Measurements from ENCODE around the gene ZNF385B. TPM values are rescaled to one million over a fixed set of nuclear protein-coding genes. Genes with fewer than 3 reads are reported as not detected.

ZNF385B gene
- total RNA-seq, 1 experiment from 2014 or later = 0.77 TPM

GRCh38 chr2:179574061-179574519 is 287.3 kb downstream of the ZNF385B start:
- no peak for TF ChIP-seq CTCF (IDR thresholded peaks at IDR 0.05; ENCODE audit: insufficient read depth in 1 of 2, low read depth in 1 of 2, low read length in 1 of 2, severe bottlenecking in 1 of 2, unreplicated experiment in 1 of 2)
- peaks cover 27% of the 10 kb centered on the region for H3K4me1 ChIP-seq
- BruUV-seq (replicated peaks) = no TSS peak
- no peaks in the 10 kb centered on the region for H3K27me3 Mint-ChIP-seq (ENCODE audit: insufficient read depth, unreplicated experiment)
- peak overlapping the region; percentile 27 for H3K4me3 Mint-ChIP-seq (ENCODE audit: unreplicated experiment)
- peak overlapping the region; percentile 51 for H3K27ac Mint-ChIP-seq (ENCODE audit: unreplicated experiment)
- CTCF ChIA-PET = no interaction called here
- no peak overlapping the region for H3K4me3 ChIP-seq (ENCODE audit: low read depth, low read length)
- H3K36me3 Mint-ChIP-seq (ENCODE audit: insufficient read depth, unreplicated experiment) = no peaks in the 10 kb centered on the region
- H3K9me3 Mint-ChIP-seq (ENCODE audit: unreplicated experiment) = no peaks in the 10 kb centered on the region
- H3K4me1 Mint-ChIP-seq (ENCODE audit: low read depth, unreplicated experiment) = peaks cover 15% of the 10 kb centered on the region
- peaks cover 5% of the 10 kb centered on the region; the same call in 1 of the 2 replicates for H3K9me3 ChIP-seq
- no peaks in the 10 kb centered on the region for H3K36me3 ChIP-seq (ENCODE audit: control insufficient read depth, insufficient read depth, low read length)
- DNase-seq = no peak
- POLR2A ChIA-PET = no interaction called here
- intact Hi-C loops (cut with micrococcal nuclease; ENCODE audit: unreplicated experiment) = loop anchor here (2.0 kb wide), 1 partner anchor 31 kb away; no protein-coding TSS in a partner anchor
- no peaks in the 10 kb centered on the region for H3K27me3 ChIP-seq (replicated peaks; ENCODE audit: control insufficient read depth, insufficient read depth, low read length)

- no peaks in the 10 kb centered on the region for H3K36me3 Mint-ChIP-seq (ENCODE audit: insufficient read depth, unreplicated experiment)
- H3K4me1 Mint-ChIP-seq (ENCODE audit: low read depth, unreplicated experiment) = peaks cover 15% of the 10 kb centered on the region
- H3K9me3 ChIP-seq = peaks cover 5% of the 10 kb centered on the region; the same call in 1 of the 2 replicates
- no peak for TF ChIP-seq CTCF (IDR thresholded peaks at IDR 0.05; ENCODE audit: insufficient read depth in 1 of 2, low read depth in 1 of 2, low read length in 1 of 2, severe bottlenecking in 1 of 2, unreplicated experiment in 1 of 2)
- H3K27ac Mint-ChIP-seq (ENCODE audit: unreplicated experiment) = no peak overlapping the region
- no peak overlapping the region for H3K4me3 Mint-ChIP-seq (ENCODE audit: unreplicated experiment)
- H3K36me3 ChIP-seq (ENCODE audit: control insufficient read depth, insufficient read depth, low read length) = no peaks in the 10 kb centered on the region
- no peaks in the 10 kb centered on the region for H3K27me3 ChIP-seq (replicated peaks; ENCODE audit: control insufficient read depth, insufficient read depth, low read length)
- H3K27me3 Mint-ChIP-seq (ENCODE audit: insufficient read depth, unreplicated experiment) = no peaks in the 10 kb centered on the region
- H3K4me3 ChIP-seq (ENCODE audit: low read depth, low read length) = no peak overlapping the region
- intact Hi-C loops (cut with micrococcal nuclease; ENCODE audit: unreplicated experiment) = no loop called here
- DNase-seq = no peak
- no peaks in the 10 kb centered on the region for H3K9me3 Mint-ChIP-seq (ENCODE audit: unreplicated experiment)
- ChIA-PET POLR2A (no interaction called here), CTCF (no interaction called here)
- H3K4me1 ChIP-seq = peaks cover 15% of the 10 kb centered on the region
- BruUV-seq (replicated peaks) = no TSS peak
Observed at GRCh38 chr2:179572544-179572943, 288.9 kb downstream of the ZNF385B start.

- Histone ChIP-seq H3K4me3 (ENCODE audit: low read depth, low read length) (no peak overlapping the region), H3K9me3 (peaks cover 5% of the 10 kb centered on the region; the same call in 1 of the 2 replicates), H3K27me3 (replicated peaks; ENCODE audit: control insufficient read depth, insufficient read depth, low read length) (no peaks in the 10 kb centered on the region), H3K36me3 (ENCODE audit: control insufficient read depth, insufficient read depth, low read length) (no peaks in the 10 kb centered on the region), H3K4me1 (peaks cover 15% of the 10 kb centered on the region)
- TF ChIP-seq CTCF (IDR thresholded peaks at IDR 0.05; ENCODE audit: insufficient read depth in 1 of 2, low read depth in 1 of 2, low read length in 1 of 2, severe bottlenecking in 1 of 2, unreplicated experiment in 1 of 2) = no peak
- Mint-ChIP-seq H3K4me3 (ENCODE audit: unreplicated experiment) (no peak overlapping the region), H3K27me3 (ENCODE audit: insufficient read depth, unreplicated experiment) (no peaks in the 10 kb centered on the region), H3K27ac (ENCODE audit: unreplicated experiment) (no peak overlapping the region), H3K36me3 (ENCODE audit: insufficient read depth, unreplicated experiment) (no peaks in the 10 kb centered on the region), H3K4me1 (ENCODE audit: low read depth, unreplicated experiment) (peaks cover 15% of the 10 kb centered on the region), H3K9me3 (ENCODE audit: unreplicated experiment) (no peaks in the 10 kb centered on the region)
- ChIA-PET CTCF (no interaction called here), POLR2A (no interaction called here)
- intact Hi-C loops (cut with micrococcal nuclease; ENCODE audit: unreplicated experiment) = no loop called here
- no peak for DNase-seq
- BruUV-seq (replicated peaks) = no TSS peak
Observed at GRCh38 chr2:179571721-179572120, 289.7 kb downstream of the ZNF385B start.

Data from Caco-2 (cell line).